Naive B cell (primary cell): Measurements from ENCODE around the gene HSD17B2. TPM values are rescaled to one million over a fixed set of nuclear protein-coding genes. Genes with fewer than 3 reads are reported as not detected.
A peak's percentile ranks its signal among the peaks of the same experiment; 100 is the strongest.

Experiments
- ATAC-seq, 2 donors: fragments of 150-1000 bp; cut with Tn5 transposase; 2 replicates each; pipeline ENCODE4 v1.10.0; 2021; ENCODE audit warnings: low read depth in 2 of 2, mild to moderate bottlenecking in 2 of 2, moderate library complexity in 2 of 2
- DNase-seq: peaks from one replicate; pipeline ENCODE4 v3.0.0; 2022
- H3K27ac Mint-ChIP-seq, 6 donors: one replicate each; pipeline ENCODE4 v1.8.0; 2020 to 2022; ENCODE audit warnings: mild to moderate bottlenecking in 6 of 6, mixed read lengths in 6 of 6, moderate library complexity in 5 of 6, inconsistent platforms in 2 of 6
- H3K27me3 Mint-ChIP-seq, 3 donors: one replicate each; pipeline ENCODE4 v1.8.0; 2021 to 2022; ENCODE audit warnings: mixed read lengths in 3 of 3, mild to moderate bottlenecking in 1 of 3
- H3K36me3 Mint-ChIP-seq, 2 donors: one replicate each; pipeline ENCODE4 v1.8.0; 2020 to 2022; ENCODE audit warnings: mixed read lengths in 2 of 2, inconsistent platforms in 1 of 2, mild to moderate bottlenecking in 1 of 2
- H3K4me1 Mint-ChIP-seq, 3 donors: one replicate each; pipeline ENCODE4 v1.8.0; 2020 to 2022; ENCODE audit warnings: mixed read lengths in 3 of 3, inconsistent platforms in 1 of 3, mild to moderate bottlenecking in 1 of 3, moderate library complexity in 1 of 3
- H3K4me3 Mint-ChIP-seq, 8 donors: one replicate each; pipeline ENCODE4 v1.8.0; 2020 to 2022; ENCODE audit warnings: mild to moderate bottlenecking in 8 of 8, mixed read lengths in 8 of 8, moderate library complexity in 8 of 8, inconsistent platforms in 2 of 8
- H3K9me3 Mint-ChIP-seq, 7 donors: one replicate each; pipeline ENCODE4 v1.8.0; 2020 to 2022; ENCODE audit warnings: mixed read lengths in 7 of 7, mild to moderate bottlenecking in 5 of 7, inconsistent platforms in 2 of 7, moderate library complexity in 1 of 7
- polyA plus RNA-seq, 6 donors: library from polyadenylated mRNA; unstranded; fragments of 300-500 nt; fragmentation: Illumina TruSeq; gene quantifications; one replicate each; pipeline ENCODE4 v1.2.3, GENCODE V29; 2021; ENCODE audit warnings: low read depth in 6 of 6

HSD17B2 gene
- polyA plus RNA-seq, 6 donors from 2014 or later, result not detected

DNA sequence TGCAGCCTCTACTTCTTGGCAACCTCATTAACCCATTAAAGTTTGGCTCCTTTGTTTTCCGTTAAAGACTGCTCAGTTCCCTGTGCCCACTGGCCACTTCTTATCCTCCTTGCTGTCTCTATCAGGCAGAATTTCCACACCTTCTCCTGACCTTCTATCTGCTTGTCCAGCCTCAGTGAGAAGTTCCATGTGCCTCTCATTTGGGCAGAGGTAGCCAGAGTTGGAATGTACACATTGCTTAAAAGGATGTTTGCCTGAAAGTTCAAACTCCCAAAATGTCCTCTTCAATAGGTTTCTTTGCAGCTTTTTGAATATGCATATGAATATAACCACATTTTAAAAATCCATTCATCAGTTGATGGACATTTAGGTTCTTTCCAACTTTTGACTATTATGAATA is 47.0 kb downstream of the HSD17B2 start:
- DNase-seq, result no peak
- Mint-ChIP-seq H3K27me3 (peaks cover 35 to 41% (median 35%) of the 10 kb centered on the region in 3 donors), H3K4me1 (no peaks in the 10 kb centered on the region), H3K36me3 (peaks cover 4 to 7% of the 10 kb centered on the region in 2 donors), H3K4me3 (no peak overlapping the region), H3K9me3 (peaks cover 6 to 17% (median 9%) of the 10 kb centered on the region in 7 donors), H3K27ac (no peak overlapping the region)
- ATAC-seq, result no peak

DNA sequence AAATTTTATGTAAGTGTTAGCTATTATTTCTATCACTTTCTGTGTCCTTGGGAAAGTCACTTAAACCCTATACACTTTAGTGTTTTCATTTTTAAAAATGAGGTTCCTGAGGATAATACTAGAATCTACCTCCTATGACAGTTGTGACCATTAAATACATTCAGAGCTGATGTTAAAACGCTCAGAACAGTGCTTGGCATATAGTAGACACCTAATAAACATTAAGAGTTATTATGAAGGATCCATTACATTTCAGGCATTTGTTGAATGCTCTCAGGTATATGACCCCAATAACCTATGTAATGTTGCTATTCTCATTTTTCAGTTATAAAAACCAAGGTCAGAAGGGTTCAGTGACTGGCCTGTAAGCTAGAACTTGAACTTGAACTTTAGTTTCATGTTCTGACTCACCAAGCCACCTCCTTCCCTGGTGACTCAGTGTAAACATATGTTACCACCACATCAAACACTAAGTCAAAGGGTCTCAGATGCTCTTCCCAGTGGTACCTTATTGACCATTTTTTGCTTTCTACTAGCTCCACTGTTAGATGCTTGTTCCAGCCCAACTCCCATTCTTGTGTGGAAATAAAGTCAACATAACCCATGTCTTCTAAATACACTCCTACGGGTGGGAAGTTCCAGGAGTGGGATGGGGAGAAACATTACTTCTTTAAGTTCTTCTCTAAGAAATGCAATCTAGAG is 47.6 kb downstream of the HSD17B2 start:
- Mint-ChIP-seq H3K9me3 (peaks cover 5 to 14% (median 8%) of the 10 kb centered on the region in 7 donors), H3K36me3 (peaks cover 4 to 7% of the 10 kb centered on the region in 2 donors), H3K27me3 (peaks cover 32 to 36% (median 35%) of the 10 kb centered on the region in 3 donors), H3K4me1 (no peaks in the 10 kb centered on the region), H3K4me3 (no peak overlapping the region), H3K27ac (no peak overlapping the region)
- no peak for DNase-seq
- ATAC-seq, result no peak

DNA sequence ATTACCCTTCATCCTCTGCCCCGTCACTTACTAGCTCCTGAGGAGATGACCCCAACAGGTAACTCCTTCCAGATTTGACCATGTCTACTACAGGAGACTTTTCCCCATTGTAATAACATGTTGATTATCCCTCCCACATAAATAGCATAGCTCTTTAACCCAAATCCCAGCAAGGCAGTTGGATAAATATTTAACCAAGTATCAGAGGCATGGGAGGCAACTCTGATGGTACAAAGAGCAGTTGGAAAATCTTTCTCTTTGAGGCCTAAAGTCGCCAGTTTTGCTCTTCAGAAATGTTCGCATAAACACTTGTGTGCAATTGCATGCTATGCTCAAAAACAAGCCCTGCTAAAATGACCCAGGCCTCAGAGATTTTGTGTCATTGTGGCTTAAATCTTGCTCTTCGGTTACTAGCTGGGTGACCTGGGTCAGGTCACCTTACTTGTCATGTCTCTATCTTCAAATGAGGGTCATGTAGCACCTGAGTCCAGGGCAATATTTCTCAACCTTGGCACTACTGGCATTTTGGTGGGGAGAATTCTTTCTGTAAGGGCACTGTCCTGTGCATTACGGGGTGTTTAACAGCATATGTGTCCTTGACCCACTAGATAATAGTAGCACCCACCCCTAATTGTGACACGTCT is 48.8 kb downstream of the HSD17B2 start:
- no peak overlapping the region for H3K4me3 Mint-ChIP-seq
- ATAC-seq (no peak), DNase-seq (no peak)
- H3K9me3 Mint-ChIP-seq, result peaks cover 0 to 7% (median 3%) of the 10 kb centered on the region in 7 donors
- H3K27me3 Mint-ChIP-seq, result peaks cover 26 to 38% (median 29%) of the 10 kb centered on the region in 3 donors
- H3K4me1 Mint-ChIP-seq, result no peaks in the 10 kb centered on the region
- H3K27ac Mint-ChIP-seq, result no peak overlapping the region
- peaks cover 0 to under 1% of the 10 kb centered on the region in 2 donors for H3K36me3 Mint-ChIP-seq

DNA sequence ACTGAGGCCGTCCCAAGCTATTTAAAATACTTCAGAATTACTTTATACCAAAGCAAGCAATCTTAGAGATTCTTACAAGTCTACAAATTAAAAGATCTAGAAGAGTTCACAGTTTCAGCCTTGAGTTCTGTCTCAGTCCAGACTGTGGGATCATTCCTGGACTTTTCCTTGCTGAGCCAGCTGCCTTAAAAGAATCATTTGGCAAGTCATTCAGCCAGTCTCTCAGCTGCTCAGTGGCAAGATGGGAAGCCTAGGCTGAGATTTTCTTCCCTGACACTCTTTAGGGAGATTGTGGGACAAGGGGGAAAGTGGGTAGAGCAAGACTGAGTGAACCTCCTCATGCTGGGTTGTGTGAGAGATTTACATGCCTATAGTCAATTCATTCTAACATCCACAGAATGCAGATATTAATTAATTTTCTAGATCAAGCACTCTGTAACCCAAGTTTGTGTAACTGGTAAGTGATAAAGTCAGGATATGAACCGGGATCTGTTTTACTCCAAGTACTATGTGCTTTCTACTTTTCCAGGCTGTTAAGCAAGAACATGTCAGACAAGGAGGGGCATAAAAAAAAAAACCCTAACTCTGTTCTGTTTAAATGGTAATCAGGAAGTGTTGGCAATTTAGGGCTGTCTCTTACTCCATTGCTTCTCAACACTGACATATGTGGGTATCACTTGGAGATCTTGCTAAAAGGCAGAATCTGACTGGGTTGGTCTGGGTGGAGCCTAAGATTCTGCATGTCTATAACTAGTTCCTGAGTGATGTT is 50.1 kb downstream of the HSD17B2 start:
- DNase-seq (no peak), ATAC-seq (no peak)
- Mint-ChIP-seq H3K9me3 (peaks cover 0 to 6% (median 2%) of the 10 kb centered on the region in 7 donors), H3K4me1 (no peaks in the 10 kb centered on the region), H3K27ac (no peak overlapping the region), H3K4me3 (no peak overlapping the region), H3K27me3 (peaks cover 22 to 33% (median 24%) of the 10 kb centered on the region in 3 donors), H3K36me3 (no peaks in the 10 kb centered on the region)

DNA sequence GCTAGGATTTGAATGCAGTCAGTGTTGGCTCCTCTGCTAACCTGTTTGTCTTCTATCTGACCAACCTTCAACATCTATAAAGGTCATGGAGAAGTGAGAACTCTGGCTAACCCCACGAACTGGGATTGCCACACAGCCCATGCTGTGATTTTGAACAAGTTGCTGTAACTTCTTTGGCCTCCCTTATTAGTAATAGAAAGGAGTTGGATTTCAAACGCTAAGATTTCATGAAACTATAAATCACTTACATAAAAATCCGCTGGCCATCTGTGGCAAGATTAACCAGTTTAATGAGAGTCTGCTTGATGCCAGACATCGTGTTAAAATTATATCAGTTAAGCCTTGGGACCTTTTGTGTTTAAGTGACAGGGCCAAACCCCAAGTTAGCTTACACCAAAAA is 53.4 kb downstream of the HSD17B2 start:
- H3K9me3 Mint-ChIP-seq, result peaks cover 0 to 4% (median 0%) of the 10 kb centered on the region in 7 donors

DNA sequence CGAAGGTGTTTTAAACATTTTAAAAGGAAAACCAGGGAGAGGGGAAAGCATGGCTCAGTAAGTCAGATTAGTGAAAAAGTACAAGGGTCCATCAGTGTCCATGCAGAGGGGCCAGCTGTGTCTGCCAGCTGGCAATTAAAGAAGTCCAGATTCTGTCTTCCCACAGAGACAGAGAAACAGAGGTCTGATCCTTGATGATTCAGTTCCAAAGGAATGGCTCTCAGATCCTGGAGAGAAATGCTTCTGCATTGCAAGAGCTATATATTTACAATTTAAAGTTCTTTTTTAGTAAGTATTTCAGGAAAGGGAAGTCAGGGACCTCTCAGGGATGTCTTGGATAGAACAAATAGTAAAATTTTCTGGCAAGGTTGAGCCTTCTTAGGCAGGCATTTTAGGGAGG is 56.2 kb downstream of the HSD17B2 start:
- Mint-ChIP-seq H3K4me1 (peaks cover 0 to 3% (median 0%) of the 10 kb centered on the region in 3 donors), H3K27me3 (peaks cover 21 to 38% (median 32%) of the 10 kb centered on the region in 3 donors), H3K9me3 (peaks cover 0 to 4% (median 0%) of the 10 kb centered on the region in 7 donors), H3K36me3 (no peaks in the 10 kb centered on the region), H3K4me3 (no peak overlapping the region), H3K27ac (no peak overlapping the region)
- DNase-seq, result no peak
- no peak for ATAC-seq

More for the DNA sequence above, 53.4 kb downstream of the HSD17B2 start:
- H3K4me1 Mint-ChIP-seq, result no peaks in the 10 kb centered on the region
- H3K27me3 Mint-ChIP-seq, result peaks cover 24 to 39% (median 31%) of the 10 kb centered on the region in 3 donors
- H3K4me3 Mint-ChIP-seq, result no peak overlapping the region
- DNase-seq (no peak), ATAC-seq (no peak)
- H3K27ac Mint-ChIP-seq, result no peak overlapping the region
- no peaks in the 10 kb centered on the region for H3K36me3 Mint-ChIP-seq

DNA sequence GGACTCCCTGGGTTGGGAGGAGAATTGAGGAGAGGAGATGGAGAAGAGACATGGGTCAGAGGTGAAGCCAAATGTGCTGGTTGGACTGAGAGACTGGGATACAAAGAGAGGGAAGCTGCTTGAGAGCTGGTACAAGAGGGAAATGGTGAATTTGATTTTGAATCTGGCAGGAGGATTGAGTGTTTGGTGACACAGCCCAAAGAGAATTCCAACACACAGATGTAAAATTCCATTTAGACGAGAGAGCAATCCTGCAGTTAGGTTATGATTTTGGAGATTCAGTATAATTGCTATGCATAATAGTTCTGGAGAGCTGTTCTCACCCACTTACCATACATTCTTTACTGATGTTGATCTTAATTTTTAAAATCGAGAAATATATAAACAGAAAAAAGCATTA is 57.7 kb downstream of the HSD17B2 start:
- Mint-ChIP-seq H3K27me3 (peaks cover 25 to 34% (median 34%) of the 10 kb centered on the region in 3 donors), H3K4me1 (peaks cover 0 to 3% (median 0%) of the 10 kb centered on the region in 3 donors), H3K9me3 (peaks cover 0 to under 1% (median 0%) of the 10 kb centered on the region in 7 donors), H3K36me3 (no peaks in the 10 kb centered on the region), H3K27ac (no peak overlapping the region), H3K4me3 (no peak overlapping the region)
- DNase-seq (no peak), ATAC-seq (no peak)

DNA sequence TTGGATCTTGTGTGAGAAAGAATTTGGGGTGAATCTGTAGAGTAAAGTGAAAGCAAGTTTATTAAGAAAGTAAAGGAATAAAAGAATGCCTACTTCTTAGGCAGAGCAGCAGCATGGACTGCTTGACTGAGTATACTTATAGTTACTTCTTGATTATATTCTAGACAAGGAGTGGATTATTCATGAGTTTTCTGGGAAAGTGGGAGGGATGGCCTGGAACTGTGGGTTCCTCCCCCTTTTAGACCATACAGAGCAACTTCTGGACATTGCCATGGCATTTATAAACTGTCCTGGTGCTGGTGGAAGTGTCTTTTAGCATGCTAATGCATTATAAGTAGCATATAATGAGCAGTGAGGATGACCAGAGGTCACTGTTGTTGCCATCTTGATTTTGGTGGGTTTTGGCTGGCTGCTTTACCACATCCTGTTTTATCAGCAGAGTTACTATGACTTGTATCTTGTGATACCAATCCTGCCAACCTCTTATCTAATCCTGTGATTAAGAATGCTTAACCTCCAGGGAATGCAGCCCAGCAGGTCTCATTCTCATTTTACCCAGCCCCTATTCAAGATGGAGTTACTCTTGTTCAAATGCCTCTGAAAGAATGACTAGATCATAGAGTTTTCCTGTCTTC is 58.7 kb downstream of the HSD17B2 start:
- H3K27ac Mint-ChIP-seq, result no peak overlapping the region
- no peaks in the 10 kb centered on the region for H3K9me3 Mint-ChIP-seq

DNA sequence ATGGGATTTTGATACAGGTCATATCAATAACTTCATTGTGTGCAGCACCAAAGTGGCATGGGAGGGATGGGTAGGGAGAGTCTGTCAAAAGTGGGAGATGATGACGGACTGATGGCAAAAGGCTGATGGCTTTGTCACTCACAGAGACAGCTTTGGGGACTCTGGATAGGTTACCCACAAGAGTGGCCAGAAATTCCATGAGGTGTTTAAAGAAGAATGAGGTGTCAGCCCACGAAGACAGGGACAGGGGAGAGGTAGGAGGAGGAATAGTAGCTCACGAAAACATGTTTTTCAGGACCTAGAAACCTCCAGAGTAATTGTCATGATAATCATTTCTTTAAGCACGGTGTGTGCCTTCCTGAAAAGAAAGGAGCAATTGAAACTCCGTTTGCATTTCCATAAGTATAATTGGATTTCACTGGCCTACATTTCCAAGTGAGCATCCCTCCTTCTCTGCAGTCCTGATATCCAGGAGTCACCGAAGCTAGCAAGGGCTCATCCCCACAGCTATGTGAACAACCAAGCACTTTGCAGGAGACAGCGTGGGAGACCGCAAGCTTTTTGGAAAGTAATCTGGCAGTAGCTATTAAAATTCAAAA is 60.0 kb downstream of the HSD17B2 start:
- Mint-ChIP-seq H3K36me3 (peaks cover 0 to 5% of the 10 kb centered on the region in 2 donors), H3K27me3 (peaks cover 29 to 47% (median 34%) of the 10 kb centered on the region in 3 donors), H3K9me3 (peaks cover 0 to 3% (median 2%) of the 10 kb centered on the region in 7 donors), H3K4me1 (peaks cover 0 to 3% (median 0%) of the 10 kb centered on the region in 3 donors), H3K4me3 (no peak overlapping the region), H3K27ac (peak overlapping the region in 1 of 6 donors; percentile 41)
- DNase-seq, result no peak
- no peak for ATAC-seq

More for the DNA sequence above, 58.7 kb downstream of the HSD17B2 start:
- DNase-seq, result no peak
- ATAC-seq, result no peak
- Mint-ChIP-seq H3K36me3 (no peaks in the 10 kb centered on the region), H3K4me3 (no peak overlapping the region), H3K27me3 (peaks cover 33 to 37% (median 36%) of the 10 kb centered on the region in 3 donors), H3K4me1 (peaks cover 0 to 3% (median 0%) of the 10 kb centered on the region in 3 donors)

DNA sequence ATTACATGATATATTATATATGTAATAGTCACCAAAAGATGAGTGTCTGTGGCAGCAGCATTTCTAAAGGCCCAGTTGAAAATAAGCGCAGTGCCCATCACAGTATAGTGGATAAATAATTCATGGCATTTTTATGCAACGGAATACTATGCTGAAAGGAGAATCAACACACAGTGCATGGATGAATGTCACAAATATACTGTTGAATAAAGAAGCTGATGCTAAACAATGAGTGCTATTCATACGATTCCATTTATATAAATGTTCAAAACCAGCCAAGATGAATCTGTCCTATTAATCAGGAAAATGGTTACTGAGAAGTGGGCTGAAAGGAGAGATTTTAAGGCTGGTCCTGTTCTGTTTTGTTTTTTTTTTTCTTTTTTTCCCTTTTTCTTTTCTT is 61.6 kb downstream of the HSD17B2 start:
- H3K36me3 Mint-ChIP-seq, result peaks cover 0 to 12% of the 10 kb centered on the region in 2 donors
- DNase-seq (no peak), ATAC-seq (no peak)
- H3K9me3 Mint-ChIP-seq, result peaks cover 0 to 7% (median 3%) of the 10 kb centered on the region in 7 donors
- no peak overlapping the region for H3K27ac Mint-ChIP-seq
- H3K4me3 Mint-ChIP-seq, result no peak overlapping the region
- peaks cover 29 to 48% (median 40%) of the 10 kb centered on the region in 3 donors for H3K27me3 Mint-ChIP-seq
- H3K4me1 Mint-ChIP-seq, result peaks cover 0 to 3% (median 0%) of the 10 kb centered on the region in 3 donors

DNA sequence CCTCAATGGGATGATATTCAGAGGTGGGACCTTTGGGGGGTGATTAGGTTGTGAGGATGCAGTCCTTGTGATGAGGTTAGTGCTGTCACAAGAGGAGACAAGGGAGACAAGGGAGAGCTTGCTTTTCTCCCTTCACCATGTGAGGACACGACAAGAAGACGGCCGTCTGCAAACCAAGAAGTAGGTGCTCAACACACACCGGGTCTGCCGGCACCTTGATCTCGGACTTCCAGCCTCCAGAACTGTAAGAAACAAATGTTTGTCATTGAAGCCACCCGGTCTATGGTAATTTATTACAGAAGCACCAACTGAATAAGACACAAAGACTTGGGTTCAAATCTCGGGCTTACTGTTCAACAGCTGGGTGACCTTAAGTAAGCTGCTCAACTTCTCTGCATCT is 70.1 kb downstream of the HSD17B2 start:
- Mint-ChIP-seq H3K9me3 (peaks cover 0 to 3% (median 0%) of the 10 kb centered on the region in 7 donors), H3K27me3 (peaks cover 17 to 21% (median 21%) of the 10 kb centered on the region in 3 donors), H3K4me1 (no peaks in the 10 kb centered on the region), H3K27ac (no peak overlapping the region), H3K36me3 (peaks cover 0 to 6% of the 10 kb centered on the region in 2 donors), H3K4me3 (no peak overlapping the region)
- ATAC-seq (no peak), DNase-seq (no peak)

DNA sequence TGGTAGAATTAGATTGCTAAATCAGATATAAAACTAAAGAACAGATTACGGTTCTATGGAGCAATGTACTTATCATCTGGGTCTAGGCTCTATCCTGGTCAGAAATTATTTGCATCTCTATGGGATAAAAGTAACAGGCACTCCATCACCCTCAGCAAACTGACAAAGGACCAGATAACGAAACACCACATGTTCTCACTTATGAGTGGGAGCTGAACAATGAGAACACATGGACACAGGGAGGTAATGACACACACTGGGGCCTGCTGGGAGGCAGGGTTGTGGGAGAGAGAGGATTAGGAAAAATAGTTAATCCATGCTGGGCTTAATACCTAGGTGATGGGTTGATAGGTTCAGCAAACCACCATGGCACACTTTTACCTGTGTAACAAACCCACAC is 73.0 kb downstream of the HSD17B2 start:
- DNase-seq (no peak), ATAC-seq (no peak)
- H3K4me1 Mint-ChIP-seq, result no peaks in the 10 kb centered on the region
- no peak overlapping the region for H3K4me3 Mint-ChIP-seq
- H3K27me3 Mint-ChIP-seq, result peaks cover 0 to 12% (median 9%) of the 10 kb centered on the region in 3 donors
- H3K9me3 Mint-ChIP-seq, result no peaks in the 10 kb centered on the region
- no peak overlapping the region for H3K27ac Mint-ChIP-seq
- no peaks in the 10 kb centered on the region for H3K36me3 Mint-ChIP-seq
